ENCODE results near the gene ST3GAL4.
"Not testable (repeated sequence)": the region's sequence is repeated elsewhere in the genome, so short reads cannot be mapped to it uniquely, and the experiment has no call there.

DNA sequence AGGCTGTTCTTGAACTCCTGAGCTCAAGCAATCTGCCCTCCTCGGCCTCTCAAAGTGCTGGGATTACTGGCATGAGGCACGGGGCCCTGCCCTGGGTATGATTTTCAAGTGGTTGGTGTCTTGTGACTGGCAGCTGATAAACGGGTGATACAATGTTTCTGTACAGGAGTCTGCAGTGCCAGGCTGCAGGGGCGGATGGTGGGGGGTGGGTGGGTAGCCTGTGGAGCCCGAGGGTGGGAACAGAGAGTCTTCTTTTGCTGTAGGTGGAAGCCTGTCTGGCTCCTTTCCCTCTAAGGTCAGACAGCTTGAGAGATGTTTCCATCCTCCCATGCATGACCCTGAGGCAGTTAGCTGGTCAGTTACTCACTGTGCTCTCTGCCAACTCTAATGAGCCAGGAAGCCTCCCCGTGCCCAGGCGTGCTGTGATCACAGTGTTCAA lies 39.2 kb downstream of the ST3GAL4 start:
- not testable (repeated sequence) for TF ChIP-seq POLR2A, CTCF (IDR thresholded peaks at IDR 0.05)
